GM19239 (cell line): Measurements from ENCODE around the gene SPTBN4.
"Not testable (repeated sequence)": the region's sequence is repeated elsewhere in the genome, so short reads cannot be mapped to it uniquely, and the experiment has no call there.

Experiments
- DNase-seq: peaks from one replicate; pipeline ENCODE4 v3.0.0; 2011; ENCODE audit warnings: low spot score; ENCODE audit not compliant: insufficient read length
- FAIRE-seq: peaks from 2 replicates; lab custom pipeline; 2011; peaks lifted over from hg19 to GRCh38; lab: Jason Lieb, UNC

The SPTBN4 gene

GRCh38 chr19:40578442-40578908 lies 111.7 kb downstream of the SPTBN4 start:
- FAIRE-seq: no peak
- no peak for DNase-seq

GRCh38 chr19:40580619-40581018 lies 113.8 kb downstream of the SPTBN4 start:
- DNase-seq (no peak), FAIRE-seq (no peak)

- DNase-seq (no peak), FAIRE-seq (no peak)
Observed at GRCh38 chr19:40581531-40581930, 114.7 kb downstream of the SPTBN4 start.

DNA sequence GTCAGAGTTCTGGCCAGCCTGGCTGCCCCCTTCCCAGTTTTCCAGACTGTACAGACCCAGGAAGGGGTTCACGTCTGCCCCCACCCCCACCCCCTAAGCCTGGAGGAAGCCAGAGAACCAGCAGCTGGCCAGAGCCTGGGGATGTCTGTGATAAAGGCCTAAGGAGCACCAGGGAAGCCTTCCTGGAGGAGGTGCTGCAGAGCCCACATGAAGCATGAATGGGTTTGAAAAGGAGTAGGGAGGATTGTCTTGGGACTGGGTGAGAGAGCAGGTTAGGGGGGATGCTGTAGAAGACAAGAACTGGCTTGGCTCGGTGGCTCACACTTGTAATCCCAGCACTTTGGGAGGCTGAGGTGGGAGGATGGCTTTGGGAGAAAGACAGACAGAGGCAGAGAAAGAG lies 115.7 kb downstream of the SPTBN4 start:
- FAIRE-seq: no peak
- DNase-seq: no peak

- no peak for DNase-seq
- no peak for FAIRE-seq
Observed at GRCh38 chr19:40583283-40583682, 116.5 kb downstream of the SPTBN4 start.

GRCh38 chr19:40584007-40584406 lies 117.2 kb downstream of the SPTBN4 start:
- FAIRE-seq: no peak
- DNase-seq: no peak

- no peak for FAIRE-seq
Observed at GRCh38 chr19:40585241-40585981, 118.6 kb downstream of the SPTBN4 start.

DNA sequence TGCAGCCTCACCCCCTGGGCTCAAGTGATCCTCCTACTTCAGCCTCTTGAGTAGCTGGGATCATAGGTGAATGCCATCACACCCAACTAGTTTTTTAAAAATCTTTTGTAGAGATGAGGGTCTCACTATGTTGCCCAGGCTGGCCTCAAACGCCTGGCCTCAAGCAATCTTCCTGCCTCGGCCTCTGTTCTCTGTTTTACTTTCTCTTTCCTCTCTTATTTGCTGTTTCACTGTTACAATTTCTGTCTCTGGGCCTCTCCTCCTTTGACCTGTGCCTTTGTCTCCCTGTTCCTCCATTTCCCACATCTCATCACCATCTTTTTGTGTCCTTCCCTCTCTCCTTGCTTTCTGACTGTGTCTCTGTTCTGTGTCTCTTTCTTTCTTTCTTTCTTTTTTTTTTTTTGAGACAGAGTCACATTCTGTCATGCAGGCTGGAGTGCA lies 119.2 kb downstream of the SPTBN4 start:
- FAIRE-seq: no peak

More at GRCh38 chr19:40585241-40585981, 118.6 kb downstream of the SPTBN4 start:
- no peak for DNase-seq

GRCh38 chr19:40586611-40587010 lies 119.8 kb downstream of the SPTBN4 start:
- DNase-seq (no peak), FAIRE-seq (no peak)

More for the DNA sequence above, 119.2 kb downstream of the SPTBN4 start:
- no peak for DNase-seq

- no peak for DNase-seq
- FAIRE-seq: no peak
Observed at GRCh38 chr19:40588110-40588854, 121.5 kb downstream of the SPTBN4 start.

DNA sequence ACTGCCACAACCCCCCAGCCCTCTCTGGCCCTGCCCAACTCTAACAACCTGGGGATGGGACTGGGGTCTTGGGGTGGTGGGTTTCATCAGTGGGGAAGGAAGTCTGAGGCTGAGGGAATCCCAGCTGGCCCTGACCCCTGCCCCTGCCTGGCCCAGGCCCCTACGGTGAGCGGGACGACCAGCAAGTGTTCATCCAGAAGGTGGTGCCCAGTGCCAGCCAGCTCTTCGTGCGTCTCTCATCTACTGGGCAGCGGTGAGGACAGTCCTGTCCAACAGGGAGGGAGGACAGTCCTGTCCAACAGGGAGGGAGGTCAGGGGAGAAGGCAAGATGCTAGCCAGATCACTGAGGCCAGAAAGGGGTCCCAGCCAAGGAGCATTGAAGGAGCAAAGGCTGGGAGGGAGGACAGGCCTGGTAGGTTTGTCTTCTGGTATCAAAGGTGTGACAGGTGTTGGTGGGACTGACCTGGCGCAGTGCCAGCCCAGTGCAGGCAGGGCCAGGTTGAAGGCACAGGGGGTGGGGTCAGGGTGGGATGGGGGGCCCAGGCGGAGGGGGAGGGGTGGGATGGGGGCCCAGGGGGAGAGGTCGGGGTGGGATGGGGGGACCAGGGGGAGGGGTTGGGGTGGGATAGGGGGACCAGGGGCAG lies 122.2 kb downstream of the SPTBN4 start:
- no peak for FAIRE-seq
- DNase-seq: no peak

DNA sequence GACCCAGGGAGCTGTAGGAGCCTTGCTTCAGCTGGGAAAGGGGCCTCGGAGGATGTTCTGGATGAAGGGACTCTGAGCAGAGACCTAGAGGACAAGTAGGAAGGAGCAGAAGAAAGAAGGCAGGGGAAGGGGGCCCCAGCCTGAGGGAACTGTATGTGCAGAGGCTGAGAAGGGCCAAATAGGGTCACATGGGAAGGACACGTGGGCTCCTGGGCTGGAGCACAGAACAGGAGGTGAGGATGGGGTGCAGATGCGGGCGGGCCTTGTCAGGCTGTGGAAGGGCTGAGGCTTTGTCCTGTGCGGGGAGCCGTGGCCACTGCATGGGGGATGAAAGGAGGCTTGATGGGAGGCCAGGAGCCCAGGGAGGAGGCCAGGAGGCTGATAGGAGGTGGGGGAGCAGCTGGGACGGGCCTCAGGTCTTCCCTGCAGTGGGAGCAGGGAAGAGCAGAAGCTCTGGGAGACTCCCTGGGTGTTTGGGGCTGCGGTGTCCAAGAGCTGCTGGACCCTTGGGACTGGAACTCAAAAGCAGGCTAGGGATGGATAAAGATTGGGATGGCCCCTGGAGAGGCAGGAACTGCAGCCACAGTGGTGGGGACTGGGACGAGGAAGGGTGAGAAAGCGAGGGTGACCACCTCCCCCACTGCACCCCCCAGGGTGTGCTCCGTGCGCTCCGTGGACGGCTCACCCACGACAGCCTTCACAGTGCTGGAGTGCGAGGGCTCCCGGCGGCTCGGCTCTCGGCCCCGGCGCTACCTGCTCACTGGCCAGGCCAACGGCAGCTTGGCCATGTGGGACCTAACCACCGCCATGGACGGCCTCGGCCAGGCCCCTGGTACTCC lies 123.0 kb downstream of the SPTBN4 start:
- no peak for DNase-seq
- no peak for FAIRE-seq

GRCh38 chr19:40590464-40591265 lies 123.9 kb downstream of the SPTBN4 start:
- FAIRE-seq (no peak), DNase-seq (no peak)

DNA sequence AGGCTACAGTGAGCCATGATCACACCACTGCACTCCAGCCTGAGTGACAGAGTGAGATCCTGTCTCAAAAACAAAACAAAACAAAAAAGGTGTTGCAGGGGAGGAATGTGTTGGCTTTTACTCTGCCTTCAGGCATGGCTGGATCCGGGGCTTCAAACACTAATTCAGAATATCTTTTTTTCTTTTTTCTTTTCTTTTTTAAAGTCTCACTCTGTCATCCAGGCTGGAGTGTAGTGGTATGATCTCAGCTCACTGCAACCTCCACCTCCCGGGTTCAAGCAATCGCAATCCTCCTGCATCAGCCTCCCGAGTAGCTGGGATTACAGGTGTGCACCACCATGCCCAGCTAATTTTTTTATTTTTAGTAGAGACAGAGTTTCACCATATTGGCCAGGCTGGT lies 124.9 kb downstream of the SPTBN4 start:
- DNase-seq: not testable (repeated sequence)

DNA sequence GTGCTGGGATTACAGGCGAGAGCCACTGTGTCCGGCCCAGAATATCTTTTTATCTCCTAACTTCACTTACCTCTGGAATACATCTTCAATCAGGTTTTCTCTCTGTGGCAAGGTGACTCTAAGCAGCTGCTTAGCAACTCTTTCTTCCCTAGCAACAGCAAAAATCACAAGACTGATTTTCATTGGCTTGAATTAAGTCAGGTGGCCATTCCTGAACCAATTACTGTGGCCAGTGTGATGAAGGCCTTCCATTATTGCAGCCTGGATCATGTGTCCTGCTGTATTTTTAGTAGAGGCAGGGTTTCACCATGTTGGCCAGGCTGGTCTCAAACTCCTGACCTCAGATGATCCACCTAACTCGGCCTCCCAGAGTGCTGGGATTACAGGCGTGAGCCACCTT lies 125.4 kb downstream of the SPTBN4 start:
- DNase-seq: no peak
- peak; percentile 90 for FAIRE-seq

More for the DNA sequence above, 124.9 kb downstream of the SPTBN4 start:
- FAIRE-seq: not testable (repeated sequence)

DNA sequence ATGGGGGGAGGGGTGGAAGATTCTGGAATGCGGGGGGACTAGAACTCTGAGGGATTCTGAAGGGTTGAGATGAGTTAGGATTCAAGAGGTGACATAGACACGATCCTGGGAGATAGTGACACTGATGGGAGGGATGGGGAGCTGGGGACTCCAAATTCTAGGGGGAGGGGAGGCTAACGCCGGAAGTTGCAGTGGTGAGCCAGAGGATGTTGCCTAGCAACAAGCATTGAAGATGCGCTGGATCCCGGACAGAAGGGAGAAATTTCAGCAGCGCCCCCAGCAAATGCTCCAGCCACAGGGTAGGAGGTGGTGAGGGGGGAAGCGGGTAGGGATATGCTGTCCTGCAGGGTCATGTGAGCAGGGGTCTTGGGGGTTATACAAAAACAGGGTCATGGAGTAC lies 127.5 kb downstream of the SPTBN4 start:
- FAIRE-seq (no peak), DNase-seq (no peak)

DNA sequence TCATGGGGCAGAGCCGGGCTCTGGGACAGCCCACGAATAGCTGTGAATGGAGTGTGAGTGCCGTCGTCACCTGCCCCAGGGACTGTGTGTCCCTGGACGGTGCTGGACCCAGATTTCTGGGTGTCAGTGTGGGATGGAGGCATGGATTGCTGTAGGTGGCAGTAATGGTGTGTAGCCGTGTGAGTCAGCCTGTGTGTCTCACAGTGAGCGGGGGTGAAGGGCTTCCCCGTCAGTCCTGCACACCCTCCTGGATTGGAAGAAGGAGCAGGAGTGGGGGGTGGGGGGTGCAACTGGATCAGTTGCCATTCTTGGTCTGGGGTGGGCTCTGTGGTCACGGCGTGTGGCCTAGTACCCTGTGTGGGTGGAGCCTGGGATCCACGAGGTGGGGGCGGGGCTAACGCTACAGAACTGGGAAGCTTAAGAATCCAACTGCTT lies 127.9 kb downstream of the SPTBN4 start:
- DNase-seq (no peak), FAIRE-seq (no peak)

DNA sequence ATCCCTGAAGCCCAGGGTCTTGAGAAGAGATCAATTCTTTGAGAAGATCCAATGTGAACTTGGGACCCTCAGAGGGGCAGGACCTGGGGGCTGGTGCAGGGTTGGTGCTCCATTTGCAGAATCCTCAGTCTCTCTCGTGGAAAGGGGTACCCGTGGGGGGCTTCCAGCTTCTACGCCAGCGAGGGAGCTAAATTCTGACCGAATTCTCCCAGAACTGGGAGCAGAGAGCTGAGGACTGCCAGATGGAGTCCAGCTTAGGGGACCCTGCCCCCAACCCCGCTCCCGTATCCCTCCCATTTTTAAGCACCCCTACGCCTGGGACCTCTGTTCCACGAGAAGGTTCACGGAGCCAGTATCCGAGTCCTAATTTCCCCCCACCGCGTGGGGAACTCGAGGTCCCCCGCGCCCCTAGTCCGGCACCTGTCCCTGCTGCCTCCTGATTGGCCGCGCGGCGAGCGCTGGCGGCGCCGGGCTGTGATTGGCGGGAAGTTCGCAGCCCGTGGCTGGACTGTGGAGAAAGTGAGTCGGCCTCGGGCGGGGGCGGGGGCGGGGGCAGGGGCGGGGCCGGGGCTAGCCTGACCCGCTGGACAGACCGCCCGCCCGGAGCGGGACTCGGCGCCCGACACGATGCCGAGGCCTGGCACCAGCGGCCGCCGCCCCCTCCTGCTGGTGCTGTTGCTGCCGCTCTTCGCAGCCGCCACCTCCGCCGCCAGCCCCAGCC lies 130.0 kb downstream of the SPTBN4 start:
- FAIRE-seq (no peak), DNase-seq (no peak)
